Right cardiac atrium (tissue), 5 donors: ENCODE results near the gene CATSPER1. TPM values are rescaled to one million over a fixed set of nuclear protein-coding genes. Genes with fewer than 3 reads are reported as not detected.

Source experiments
- polyA plus RNA-seq: library from polyadenylated mRNA; stranded (reverse); fragments of 200-250 nt; gene quantifications from one replicate; pipeline ENCODE4 v1.2.3, GENCODE V29; 2013
- total RNA-seq, 4 donors: library from RNA; stranded (reverse); fragmentation: NEBNext Ultra II Directional; extraction: Animal tissue kit (Norgen Biotek cat#: 25700); gene quantifications; one replicate each; pipeline ENCODE4 v1.2.1, GENCODE V29; 2021
- donor health status: healthy with polysubstance abuse.
- donor health status: DM: no; HTN: yes; CAD: no.
- donor health status: DM: no; HTN: no; CAD: no.
- donor health status: DM: no; HTN: yes; CAD: no; lungs with severe emphysema.
- donor health status: DM: yes; HTN: yes; CAD: no.

The CATSPER1 gene
- total and polyA plus RNA-seq, 5 donors: not detected

Other genes starting within 250 kb of the CATSPER1 start
- 10 to 100 TPM in 1 of 4 donors, 1 to 10 TPM in 3; 9.0 to 14.1 (median 9.1) TPM for gene AP5B1, start 245.5 kb downstream of the CATSPER1 start, total RNA-seq
- 6.6 TPM for gene AP5B1, start 245.5 kb downstream of the CATSPER1 start, polyA plus RNA-seq
- gene OVOL1, start 239.4 kb downstream of the CATSPER1 start, total RNA-seq: not detected
- gene OVOL1, start 239.4 kb downstream of the CATSPER1 start, polyA plus RNA-seq: not detected
- gene SNX32, start 192.5 kb downstream of the CATSPER1 start, total RNA-seq: under 1 TPM in 3 of 4 donors, not detected in 1; 0.20 to 0.88 (median 0.48) TPM
- 0.20 TPM for gene SNX32, start 192.5 kb downstream of the CATSPER1 start, polyA plus RNA-seq
- 100 to 1,000 TPM; 285 to 470 (median 377) TPM for gene CFL1, start 168.3 kb downstream of the CATSPER1 start, total RNA-seq
- 389 TPM for gene CFL1, start 168.3 kb downstream of the CATSPER1 start, polyA plus RNA-seq
- 10 to 100 TPM; 33.3 to 39.5 (median 35.8) TPM for gene MUS81, start 166.0 kb downstream of the CATSPER1 start, total RNA-seq
- 44.7 TPM for gene MUS81, start 166.0 kb downstream of the CATSPER1 start, polyA plus RNA-seq
- gene EFEMP2, start 153.7 kb downstream of the CATSPER1 start, total RNA-seq: 100 to 1,000 TPM; 139 to 164 (median 142) TPM
- 128 TPM for gene EFEMP2, start 153.7 kb downstream of the CATSPER1 start, polyA plus RNA-seq
- 1 to 10 TPM in 1 of 4 donors, under 1 TPM in 3; 0.45 to 1.7 (median 0.64) TPM for gene CTSW, start 146.6 kb downstream of the CATSPER1 start, total RNA-seq
- gene CTSW, start 146.6 kb downstream of the CATSPER1 start, polyA plus RNA-seq: 0.79 TPM
- gene FIBP, start 138.0 kb downstream of the CATSPER1 start, total RNA-seq: 10 to 100 TPM; 39.7 to 46.6 (median 42.8) TPM
- gene FIBP, start 138.0 kb downstream of the CATSPER1 start, polyA plus RNA-seq: 37.8 TPM
- 10 to 100 TPM; 50.8 to 61.3 (median 57.4) TPM for gene CCDC85B, start 135.8 kb downstream of the CATSPER1 start, total RNA-seq
- gene CCDC85B, start 135.8 kb downstream of the CATSPER1 start, polyA plus RNA-seq: 80.3 TPM
- gene FOSL1, start 126.1 kb downstream of the CATSPER1 start, total RNA-seq: 1 to 10 TPM in 1 of 4 donors, under 1 TPM in 3; 0.57 to 5.5 (median 0.83) TPM
- gene FOSL1, start 126.1 kb downstream of the CATSPER1 start, polyA plus RNA-seq: 2.6 TPM
- gene C11orf68, start 107.4 kb downstream of the CATSPER1 start, total RNA-seq: 10 to 100 TPM; 31.1 to 41.8 (median 38.7) TPM
- gene C11orf68, start 107.4 kb downstream of the CATSPER1 start, polyA plus RNA-seq: 39.8 TPM
- gene DRAP1, start 107.1 kb downstream of the CATSPER1 start, total RNA-seq: 10 to 100 TPM; 82.9 to 90.2 (median 85.2) TPM
- gene DRAP1, start 107.1 kb downstream of the CATSPER1 start, polyA plus RNA-seq: 130 TPM
- not detected for gene TSGA10IP, start 81.0 kb downstream of the CATSPER1 start, total RNA-seq
- not detected for gene TSGA10IP, start 81.0 kb downstream of the CATSPER1 start, polyA plus RNA-seq
- 10 to 100 TPM; 34.3 to 41.7 (median 36.9) TPM for gene SART1, start 64.7 kb downstream of the CATSPER1 start, total RNA-seq
- 41.3 TPM for gene SART1, start 64.7 kb downstream of the CATSPER1 start, polyA plus RNA-seq
- 10 to 100 TPM; 19.3 to 22.2 (median 20.8) TPM for gene EIF1AD, start 24.3 kb downstream of the CATSPER1 start, total RNA-seq
- gene EIF1AD, start 24.3 kb downstream of the CATSPER1 start, polyA plus RNA-seq: 18.5 TPM
- 100 to 1,000 TPM; 175 to 258 (median 218) TPM for gene BANF1, start 24.0 kb downstream of the CATSPER1 start, total RNA-seq
- gene BANF1, start 24.0 kb downstream of the CATSPER1 start, polyA plus RNA-seq: 274 TPM
- gene CST6, start 14.5 kb downstream of the CATSPER1 start, total RNA-seq: 1 to 10 TPM; 1.2 to 3.6 (median 2.2) TPM
- 2.1 TPM for gene CST6, start 14.5 kb downstream of the CATSPER1 start, polyA plus RNA-seq
- gene GAL3ST3, start 22.7 kb upstream of the CATSPER1 start, total RNA-seq: 10 to 100 TPM; 10.8 to 13.6 (median 12.1) TPM
- gene GAL3ST3, start 22.7 kb upstream of the CATSPER1 start, polyA plus RNA-seq: 8.9 TPM
- 10 to 100 TPM; 84.4 to 97.7 (median 91.7) TPM for gene SF3B2, start 25.9 kb upstream of the CATSPER1 start, total RNA-seq
- 62.1 TPM for gene SF3B2, start 25.9 kb upstream of the CATSPER1 start, polyA plus RNA-seq
- 10 to 100 TPM; 48.3 to 82.5 (median 56.5) TPM for gene PACS1, start 43.8 kb upstream of the CATSPER1 start, total RNA-seq
- 30.9 TPM for gene PACS1, start 43.8 kb upstream of the CATSPER1 start, polyA plus RNA-seq
- gene KLC2, start 231.2 kb upstream of the CATSPER1 start, total RNA-seq: 10 to 100 TPM; 27.8 to 33.4 (median 30.6) TPM
- 34.7 TPM for gene KLC2, start 231.2 kb upstream of the CATSPER1 start, polyA plus RNA-seq
- 100 to 1,000 TPM; 114 to 129 (median 125) TPM for gene RAB1B, start 242.2 kb upstream of the CATSPER1 start, total RNA-seq
- 170 TPM for gene RAB1B, start 242.2 kb upstream of the CATSPER1 start, polyA plus RNA-seq